Loucy (cell line): ENCODE data around the gene CDH8.
"Not testable (repeated sequence)": the region's sequence is repeated elsewhere in the genome, so short reads cannot be mapped to it uniquely, and the experiment has no call there.

Experiments
- H2AFZ ChIP-seq: fragments of 200-600 bp; sonication (generic); 2 replicates; pipeline ENCODE4 v1.6.0; 2016; ENCODE audit warnings: antibody characterized with exemption, mild to moderate bottlenecking, low read length, moderate library complexity
- H3F3A ChIP-seq: fragments of 200-600 bp; 2 replicates; pipeline ENCODE4 v1.6.0; 2016; ENCODE audit warnings: antibody characterized with exemption, low read depth, mild to moderate bottlenecking
- H3K27me3 ChIP-seq: fragments of 200-600 bp; sonication (generic); 2 replicates; pipeline ENCODE4 v1.6.1; 2014; ENCODE audit warnings: low read length, mild to moderate bottlenecking; ENCODE audit not compliant: insufficient read depth, poor library complexity, severe bottlenecking
- H3K36me3 ChIP-seq: fragments of 200-600 bp; sonication (generic); 2 replicates; pipeline ENCODE4 v1.6.1; 2016; ENCODE audit warnings: low read length; ENCODE audit not compliant: insufficient read depth
- H3K4me1 ChIP-seq: fragments of 200-600 bp; sonication (generic); 2 replicates; pipeline ENCODE4 v1.5.1; 2014; ENCODE audit warnings: low read length, mild to moderate bottlenecking; ENCODE audit not compliant: insufficient read depth, poor library complexity, severe bottlenecking
- H3K4me2 ChIP-seq: fragments of 200-600 bp; sonication (generic); 2 replicates; pipeline ENCODE4 v1.6.0; 2014; ENCODE audit warnings: antibody characterized with exemption, low read length, low read depth, mild to moderate bottlenecking; ENCODE audit not compliant: poor library complexity, severe bottlenecking
- H3K4me3 ChIP-seq: fragments of 200-600 bp; sonication (generic); 2 replicates; pipeline ENCODE4 v1.5.1; 2014; ENCODE audit warnings: low read length, mild to moderate bottlenecking, mixed read lengths; ENCODE audit not compliant: poor library complexity, severe bottlenecking
- H3K79me2 ChIP-seq: fragments of 200-600 bp; sonication (generic); 2 replicates; pipeline ENCODE4 v1.6.1; 2014; ENCODE audit warnings: low read length; ENCODE audit not compliant: insufficient read depth
- H3K9ac ChIP-seq: fragments of 200-600 bp; sonication (generic); 2 replicates; pipeline ENCODE4 v1.6.0; 2014; ENCODE audit warnings: mild to moderate bottlenecking, low read depth, low read length, moderate library complexity; ENCODE audit not compliant: poor library complexity, severe bottlenecking
- H3K9me2 ChIP-seq: fragments of 200-600 bp; sonication (generic); replicated peaks from 2 replicates; pipeline ENCODE4 v1.6.1; 2016; ENCODE audit warnings: low read depth, low read length, mixed read lengths
- H3K9me3 ChIP-seq: fragments of 200-600 bp; sonication (generic); 2 replicates; pipeline ENCODE4 v1.6.1; 2014; ENCODE audit warnings: mild to moderate bottlenecking, antibody characterized with exemption, low read length, low read depth; ENCODE audit not compliant: insufficient read depth
- H4K20me1 ChIP-seq: fragments of 200-600 bp; sonication (generic); 2 replicates; pipeline ENCODE4 v1.6.0; 2014; ENCODE audit warnings: antibody characterized with exemption, low read length, mild to moderate bottlenecking; ENCODE audit not compliant: insufficient read depth, poor library complexity, severe bottlenecking
- EZH2phosphoT487 ChIP-seq: fragments of 200-600 bp; IDR thresholded peaks from 2 replicates; pipeline ENCODE4 v1.6.1; 2018; ENCODE audit warnings: antibody characterized with exemption, mild to moderate bottlenecking, moderate library complexity, borderline replicate concordance
- TF ChIP-seq, protein P1 (sequence below): fragments of 200-600 bp; sonication (generic); conservative IDR thresholded peaks from 2 replicates; pipeline ENCODE4 v1.5.1; 2014; ENCODE audit warnings: mild to moderate bottlenecking, antibody characterized with exemption, low read length

The CDH8 gene

DNA sequence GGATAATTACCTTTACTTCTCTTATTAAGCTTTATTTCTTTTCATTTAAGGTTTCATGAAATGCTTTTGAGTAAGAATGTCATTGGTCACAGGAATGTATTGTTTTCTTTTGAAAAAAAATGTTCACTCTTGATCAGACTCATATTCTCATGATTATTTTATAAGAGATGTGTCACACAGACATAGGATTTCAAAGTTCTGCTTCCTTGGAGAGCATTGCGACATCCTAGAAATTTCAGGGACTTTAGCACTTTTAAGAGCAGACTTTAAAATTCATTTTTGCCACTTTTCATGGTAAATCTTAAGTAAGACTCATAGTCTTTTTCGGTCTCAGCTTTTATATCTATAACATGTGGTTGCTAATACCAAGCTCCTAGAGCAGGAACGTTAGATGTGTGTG is 314.7 kb downstream of the CDH8 start:
- H3K27me3 ChIP-seq = no peaks in the 10 kb centered on the region
- no peaks in the 10 kb centered on the region for H3K4me1 ChIP-seq
- no peak overlapping the region for H2AFZ ChIP-seq
- H3K9me2 ChIP-seq = no peaks in the 10 kb centered on the region
- H3K79me2 ChIP-seq = no peaks in the 10 kb centered on the region
- H3F3A ChIP-seq = no peaks in the 10 kb centered on the region
- H3K4me2 ChIP-seq = no peak overlapping the region
- TF ChIP-seq, protein P1, sequence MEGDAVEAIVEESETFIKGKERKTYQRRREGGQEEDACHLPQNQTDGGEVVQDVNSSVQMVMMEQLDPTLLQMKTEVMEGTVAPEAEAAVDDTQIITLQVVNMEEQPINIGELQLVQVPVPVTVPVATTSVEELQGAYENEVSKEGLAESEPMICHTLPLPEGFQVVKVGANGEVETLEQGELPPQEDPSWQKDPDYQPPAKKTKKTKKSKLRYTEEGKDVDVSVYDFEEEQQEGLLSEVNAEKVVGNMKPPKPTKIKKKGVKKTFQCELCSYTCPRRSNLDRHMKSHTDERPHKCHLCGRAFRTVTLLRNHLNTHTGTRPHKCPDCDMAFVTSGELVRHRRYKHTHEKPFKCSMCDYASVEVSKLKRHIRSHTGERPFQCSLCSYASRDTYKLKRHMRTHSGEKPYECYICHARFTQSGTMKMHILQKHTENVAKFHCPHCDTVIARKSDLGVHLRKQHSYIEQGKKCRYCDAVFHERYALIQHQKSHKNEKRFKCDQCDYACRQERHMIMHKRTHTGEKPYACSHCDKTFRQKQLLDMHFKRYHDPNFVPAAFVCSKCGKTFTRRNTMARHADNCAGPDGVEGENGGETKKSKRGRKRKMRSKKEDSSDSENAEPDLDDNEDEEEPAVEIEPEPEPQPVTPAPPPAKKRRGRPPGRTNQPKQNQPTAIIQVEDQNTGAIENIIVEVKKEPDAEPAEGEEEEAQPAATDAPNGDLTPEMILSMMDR = no peak
- TF ChIP-seq EZH2phosphoT487 = no peak
- no peak overlapping the region for H3K4me3 ChIP-seq
- H3K36me3 ChIP-seq = no peaks in the 10 kb centered on the region
- H4K20me1 ChIP-seq = no peaks in the 10 kb centered on the region
- H3K9me3 ChIP-seq = no peaks in the 10 kb centered on the region
- H3K9ac ChIP-seq = no peak overlapping the region

DNA sequence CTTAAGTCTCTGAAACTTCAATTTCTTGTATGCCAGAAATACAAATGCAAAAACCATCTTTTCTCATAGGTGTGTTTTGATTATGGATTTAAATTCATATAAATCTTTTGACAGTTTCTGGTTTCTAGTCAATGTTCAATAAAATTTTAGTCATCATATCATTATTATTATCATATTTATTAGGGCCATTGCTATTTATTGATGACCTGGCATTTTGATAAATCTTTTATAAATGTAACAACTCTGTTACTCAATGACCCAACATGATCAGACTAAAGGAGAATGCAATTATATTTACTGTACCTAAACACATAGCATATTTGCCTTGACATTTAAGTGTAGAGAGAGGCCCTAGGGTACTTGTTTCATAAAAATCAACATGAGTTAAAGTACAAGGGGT is 320.8 kb downstream of the CDH8 start:
- Histone ChIP-seq H3K9me3 (no peaks in the 10 kb centered on the region), H3F3A (no peaks in the 10 kb centered on the region), H3K9ac (no peak overlapping the region), H3K4me2 (no peak overlapping the region), H3K27me3 (no peaks in the 10 kb centered on the region), H3K4me3 (no peak overlapping the region), H3K9me2 (no peaks in the 10 kb centered on the region), H3K4me1 (no peaks in the 10 kb centered on the region), H4K20me1 (no peaks in the 10 kb centered on the region), H2AFZ (no peak overlapping the region), H3K36me3 (no peaks in the 10 kb centered on the region), H3K79me2 (no peaks in the 10 kb centered on the region)
- no peak for TF ChIP-seq EZH2phosphoT487
- TF ChIP-seq, protein P1 = no peak

DNA sequence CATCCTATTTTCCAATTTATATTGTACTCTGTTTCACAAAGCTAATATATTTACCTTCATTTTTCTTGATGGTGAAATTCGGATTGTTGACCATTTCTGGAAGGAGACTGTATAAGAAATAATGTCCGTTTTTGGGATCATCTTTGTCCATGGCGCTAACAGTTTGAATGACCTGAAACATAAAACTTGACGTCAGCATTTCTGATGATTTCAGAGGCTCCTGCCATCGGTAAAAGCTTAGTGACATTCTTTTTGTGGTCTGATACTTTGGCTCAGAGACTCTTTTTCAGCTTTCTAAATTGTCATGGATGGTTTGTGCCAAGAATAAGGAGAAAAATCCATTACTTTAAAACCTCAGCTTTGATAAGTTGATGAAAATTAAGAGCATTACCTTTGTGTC is 322.5 kb downstream of the CDH8 start:
- no peaks in the 10 kb centered on the region for H3K4me1 ChIP-seq
- H3K9ac ChIP-seq = no peak overlapping the region
- no peak overlapping the region for H3K4me2 ChIP-seq
- no peak overlapping the region for H2AFZ ChIP-seq
- H4K20me1 ChIP-seq = no peaks in the 10 kb centered on the region
- H3K9me2 ChIP-seq = no peaks in the 10 kb centered on the region
- H3K4me3 ChIP-seq = no peak overlapping the region
- H3K36me3 ChIP-seq = no peaks in the 10 kb centered on the region
- no peaks in the 10 kb centered on the region for H3K27me3 ChIP-seq
- no peaks in the 10 kb centered on the region for H3K9me3 ChIP-seq
- H3K79me2 ChIP-seq = no peaks in the 10 kb centered on the region
- no peaks in the 10 kb centered on the region for H3F3A ChIP-seq
- no peak for TF ChIP-seq EZH2phosphoT487
- TF ChIP-seq, protein P1 = no peak

DNA sequence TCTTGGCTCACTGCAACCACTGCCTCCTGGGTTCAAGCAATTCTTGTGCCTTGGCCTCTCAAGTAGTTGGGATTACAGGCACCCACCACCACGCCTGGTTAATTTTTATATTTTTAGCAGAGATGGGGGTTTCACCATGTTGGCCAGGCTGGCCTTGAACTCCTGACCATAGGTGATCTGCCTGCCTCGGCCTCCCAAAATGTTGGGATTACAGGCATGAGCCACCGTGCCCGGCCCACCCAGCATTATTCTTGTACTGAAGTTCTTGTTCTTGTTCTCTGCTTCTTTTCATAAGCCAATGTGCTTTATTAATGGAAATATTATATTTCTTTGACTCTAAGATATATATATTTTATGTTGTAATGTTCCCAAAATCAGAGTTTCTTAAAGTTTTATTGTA is 336.6 kb downstream of the CDH8 start:
- not testable (repeated sequence) for H3K4me2 ChIP-seq, H3K9me2 ChIP-seq, H2AFZ ChIP-seq, H3K27me3 ChIP-seq, H3K4me1 ChIP-seq, H3F3A ChIP-seq, H4K20me1 ChIP-seq, H3K4me3 ChIP-seq, H3K9me3 ChIP-seq, H3K9ac ChIP-seq, H3K36me3 ChIP-seq, H3K79me2 ChIP-seq
